CD8-positive, alpha-beta memory T cell (primary cell): ENCODE results near the gene HMGN4. TPM values are rescaled to one million over a fixed set of nuclear protein-coding genes. Genes with fewer than 3 reads are reported as not detected.

Experiments used
- CTCF ChIA-PET: fragments of 350-600 bp; sonication (Branson Sonifier 250); formaldehyde crosslinking; loops from one replicate; lab custom pipeline; 2021; ENCODE audit warnings: antibody characterized with exemption; lab: Charles Lee
- POLR2A ChIA-PET: fragments of 350-600 bp; sonication (Branson Sonifier 250); formaldehyde crosslinking; loops from one replicate; lab custom pipeline; 2021; ENCODE audit warnings: antibody characterized with exemption; lab: Charles Lee
- DNase-seq, 5 donors: peaks; one replicate each; pipeline versions ENCODE4 v3.0.0 to v3.0.0-alpha.2; 2020 to 2022; ENCODE audit warnings: mixed read lengths in 1 of 5
- H3K27ac ChIP-seq: one replicate; pipeline ENCODE4 v1.7.0; 2013; ENCODE audit warnings: low read depth, mild to moderate bottlenecking, low read length, moderate library complexity
- H3K27me3 ChIP-seq: 2 replicates; pipeline ENCODE4 v1.7.0; 2013; ENCODE audit warnings: low read length, mild to moderate bottlenecking; ENCODE audit not compliant: insufficient read depth, poor library complexity, severe bottlenecking
- H3K36me3 ChIP-seq: 2 replicates; pipeline ENCODE4 v1.7.0; 2013; ENCODE audit warnings: mild to moderate bottlenecking, low read length, moderate library complexity; ENCODE audit not compliant: insufficient read depth
- H3K4me1 ChIP-seq: 2 replicates; pipeline ENCODE4 v1.7.0; 2013; ENCODE audit warnings: mild to moderate bottlenecking, low read length, moderate library complexity; ENCODE audit not compliant: insufficient read depth
- H3K4me3 ChIP-seq: 2 replicates; pipeline ENCODE4 v1.7.0; 2013; ENCODE audit warnings: mild to moderate bottlenecking, low read length
- H3K9me3 ChIP-seq: 2 replicates; pipeline ENCODE4 v1.7.0; 2013; ENCODE audit warnings: mild to moderate bottlenecking, low read length
- H3K27ac Mint-ChIP-seq, 8 donors: one replicate each; pipeline ENCODE4 v1.8.0; 2020 to 2021; ENCODE audit warnings: mixed read lengths in 8 of 8, mild to moderate bottlenecking in 6 of 8, inconsistent platforms in 3 of 8, moderate library complexity in 3 of 8
- H3K27me3 Mint-ChIP-seq, 2 donors: one replicate each; pipeline ENCODE4 v1.8.0; 2020 to 2021; ENCODE audit warnings: mixed read lengths in 2 of 2, mild to moderate bottlenecking in 1 of 2, moderate library complexity in 1 of 2
- H3K36me3 Mint-ChIP-seq, 3 donors: one replicate each; pipeline ENCODE4 v1.8.0; 2020 to 2021; ENCODE audit warnings: mixed read lengths in 3 of 3, inconsistent platforms in 1 of 3, mild to moderate bottlenecking in 1 of 3
- H3K4me1 Mint-ChIP-seq, 3 donors: one replicate each; pipeline ENCODE4 v1.8.0; 2020 to 2021; ENCODE audit warnings: mixed read lengths in 3 of 3, inconsistent platforms in 1 of 3, mild to moderate bottlenecking in 1 of 3
- H3K4me3 Mint-ChIP-seq, 7 donors: one replicate each; pipeline ENCODE4 v1.8.0; 2020 to 2021; ENCODE audit warnings: mixed read lengths in 7 of 7, mild to moderate bottlenecking in 6 of 7, moderate library complexity in 4 of 7, inconsistent platforms in 2 of 7
- H3K9me3 Mint-ChIP-seq, 5 donors: one replicate each; pipeline ENCODE4 v1.8.0; 2020 to 2022; ENCODE audit warnings: mixed read lengths in 5 of 5, mild to moderate bottlenecking in 3 of 5, moderate library complexity in 2 of 5, inconsistent platforms in 1 of 5
- polyA plus RNA-seq: library from polyadenylated mRNA; unstranded; fragments of 300-500 nt; fragmentation: Illumina TruSeq; gene quantifications from one replicate; pipeline ENCODE4 v1.2.3, GENCODE V29; 2021
- total RNA-seq, 2 experiments: library from RNA; stranded (reverse); gene quantifications; one replicate each; pipeline ENCODE4 v1.2.3, GENCODE V29; 2021

The HMGN4 gene
- total and polyA plus RNA-seq, 3 experiments from 2014 or later, result 90.0 to 166 (median 91.4) TPM

DNA sequence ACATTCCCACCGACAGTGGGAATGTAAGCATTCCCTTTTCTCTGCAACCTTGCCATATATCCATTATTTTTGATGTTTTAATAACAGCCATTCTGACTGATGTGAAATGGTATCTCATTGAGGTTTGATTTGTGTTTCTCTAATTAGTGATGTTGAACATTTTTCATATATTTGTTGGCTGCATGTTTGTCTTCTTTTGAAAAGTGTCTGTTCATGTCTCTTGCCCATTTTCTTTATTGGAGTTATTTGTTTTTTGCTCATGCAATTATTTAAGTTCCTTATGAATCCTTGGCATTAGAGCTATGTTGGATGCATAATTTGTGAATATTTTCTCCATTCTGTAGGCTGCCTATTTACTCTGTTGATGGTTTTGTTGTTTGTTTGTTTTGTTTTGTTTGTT, 40.6 kb downstream of the HMGN4 start:
- H3K27me3 ChIP-seq, result no peaks in the 10 kb centered on the region
- H3K27ac ChIP-seq, result no peak overlapping the region
- H3K4me3 Mint-ChIP-seq, result peak overlapping the region in 3 of 7 donors; percentile 1 to 93 (median 63)
- DNase-seq, result no peak
- peaks cover 4% of the 10 kb centered on the region for H3K9me3 ChIP-seq
- peaks cover 13 to 23% (median 14%) of the 10 kb centered on the region in 3 donors for H3K4me1 Mint-ChIP-seq
- peaks cover 0 to 5% (median 0%) of the 10 kb centered on the region in 3 donors for H3K36me3 Mint-ChIP-seq
- H3K4me1 ChIP-seq, result peaks cover 8% of the 10 kb centered on the region
- H3K27me3 Mint-ChIP-seq, result peaks cover 7 to 8% of the 10 kb centered on the region in 2 donors
- H3K36me3 ChIP-seq, result no peaks in the 10 kb centered on the region
- POLR2A ChIA-PET, result no interaction called here
- H3K27ac Mint-ChIP-seq, result peak overlapping the region in 1 of 8 donors; percentile 71
- H3K9me3 Mint-ChIP-seq, result peaks cover 0 to 16% (median 11%) of the 10 kb centered on the region in 5 donors
- CTCF ChIA-PET, result interaction anchor here (0.8 to 10.4 kb wide), 2 partner anchors 15 kb away, joined by 3 to 81 read pairs; no protein-coding TSS in a partner anchor
- no peak overlapping the region for H3K4me3 ChIP-seq

DNA sequence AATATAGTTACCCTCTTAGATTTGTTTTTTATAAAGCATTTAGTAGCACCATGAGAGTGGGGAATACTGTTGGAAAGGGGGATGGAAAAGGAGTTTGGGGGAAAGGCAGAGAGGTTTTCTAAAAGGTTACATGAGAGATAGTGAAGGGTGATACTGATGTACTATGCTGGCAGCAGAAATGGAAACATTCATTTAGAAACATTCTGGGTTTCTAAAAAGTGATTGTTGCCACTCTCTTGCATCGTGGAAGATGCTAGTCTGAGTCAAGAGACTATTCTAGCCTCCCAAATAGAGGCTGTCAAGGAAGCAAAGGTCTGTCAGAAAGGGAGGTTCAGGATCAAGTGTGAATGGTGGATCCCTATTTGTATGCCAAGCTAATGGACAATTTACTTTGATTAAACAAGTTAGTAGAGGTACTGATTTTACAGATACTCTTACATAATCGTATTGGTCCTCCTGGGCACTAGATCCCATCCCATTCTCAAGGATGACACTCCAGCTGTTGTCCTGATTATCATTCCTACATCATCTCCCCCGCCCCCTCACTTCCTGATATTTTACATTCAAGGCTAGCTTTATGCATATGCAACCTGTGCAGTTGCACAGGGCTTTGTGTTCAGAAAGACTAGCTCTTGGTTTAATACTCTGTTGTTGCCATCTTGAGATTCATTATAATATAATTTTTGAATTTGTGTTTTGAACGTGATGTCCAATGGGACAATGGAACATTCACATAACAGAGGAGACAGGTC, 43.2 kb downstream of the HMGN4 start:
- Mint-ChIP-seq H3K9me3 (peaks cover 0 to 16% (median 11%) of the 10 kb centered on the region in 5 donors), H3K4me1 (peaks cover 13 to 21% (median 13%) of the 10 kb centered on the region in 3 donors), H3K4me3 (no peak overlapping the region), H3K36me3 (peaks cover 0 to 5% (median 0%) of the 10 kb centered on the region in 3 donors), H3K27ac (no peak overlapping the region), H3K27me3 (peaks cover 15 to 26% of the 10 kb centered on the region in 2 donors)
- no peak overlapping the region for H3K27ac ChIP-seq
- H3K4me3 ChIP-seq, result no peak overlapping the region
- peaks cover 8% of the 10 kb centered on the region for H3K4me1 ChIP-seq
- CTCF ChIA-PET, result interaction anchor here (0.7 to 10.4 kb wide), 3 partner anchors 12 to 295 kb away, joined by 3 to 81 read pairs (median 9); no protein-coding TSS in a partner anchor
- no peak for DNase-seq
- peaks cover 4% of the 10 kb centered on the region for H3K27me3 ChIP-seq
- no peaks in the 10 kb centered on the region for H3K36me3 ChIP-seq
- POLR2A ChIA-PET, result no interaction called here
- H3K9me3 ChIP-seq, result peaks cover 4% of the 10 kb centered on the region

DNA sequence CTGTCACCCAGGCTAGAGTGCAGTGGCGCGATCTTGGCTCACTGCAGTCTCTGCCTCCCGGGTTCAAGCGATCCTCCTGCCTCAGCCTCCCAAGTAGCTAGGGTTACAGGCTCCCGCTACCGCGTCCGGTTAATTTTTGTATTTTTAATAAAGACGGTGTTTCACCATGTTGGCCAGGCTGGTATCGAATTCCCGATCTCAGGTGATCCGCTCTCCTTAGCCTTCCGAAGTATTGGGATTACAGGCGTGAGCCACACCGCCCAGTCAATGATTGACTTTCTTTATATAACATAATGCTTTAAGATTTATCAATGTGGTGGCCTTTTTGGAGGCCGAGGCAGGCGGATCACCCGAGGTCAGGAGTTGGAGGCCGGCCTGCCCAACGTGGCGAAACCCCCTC, 50.8 kb downstream of the HMGN4 start:
- peaks cover 11 to 60% of the 10 kb centered on the region in 2 donors for H3K27me3 Mint-ChIP-seq
- H3K4me1 ChIP-seq, result no peaks in the 10 kb centered on the region
- no peaks in the 10 kb centered on the region for H3K36me3 Mint-ChIP-seq
- H3K4me1 Mint-ChIP-seq, result no peaks in the 10 kb centered on the region
- no peaks in the 10 kb centered on the region for H3K9me3 Mint-ChIP-seq
- H3K27ac ChIP-seq, result no peak overlapping the region
- DNase-seq, result no peak
- ChIA-PET CTCF (interaction anchor here (1.1 to 8.3 kb wide), 2 partner anchors 17 to 19 kb away, joined by 4 to 97 read pairs; no protein-coding TSS in a partner anchor), POLR2A (interaction anchor here (0.7 kb wide), 1 partner anchor 69 kb away, joined by 3 read pairs; no protein-coding TSS in a partner anchor)
- H3K27me3 ChIP-seq, result peaks cover 4% of the 10 kb centered on the region
- H3K9me3 ChIP-seq, result no peaks in the 10 kb centered on the region
- H3K4me3 Mint-ChIP-seq, result no peak overlapping the region
- no peak overlapping the region for H3K4me3 ChIP-seq
- no peak overlapping the region for H3K27ac Mint-ChIP-seq
- no peaks in the 10 kb centered on the region for H3K36me3 ChIP-seq

DNA sequence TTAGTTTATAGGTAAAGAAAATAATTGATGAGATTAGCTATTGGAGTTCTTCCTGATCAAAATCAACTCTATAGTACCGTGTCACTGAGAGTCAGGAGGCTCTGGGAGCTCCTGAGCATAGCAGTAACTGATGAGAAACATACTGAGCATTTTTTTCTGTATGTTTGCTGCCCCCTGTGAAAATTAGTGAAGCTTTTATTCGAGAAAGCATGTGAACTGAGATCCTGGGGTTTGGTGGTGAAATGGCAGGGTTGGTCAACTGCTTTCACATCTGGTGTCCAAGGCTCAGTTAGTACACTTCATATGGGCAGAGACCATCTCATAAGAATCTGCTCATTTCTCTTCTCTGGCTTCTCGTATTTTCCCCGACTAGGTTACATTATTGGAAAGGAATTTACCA, 54.5 kb downstream of the HMGN4 start:
- ChIA-PET POLR2A (interaction anchor here (0.5 to 0.7 kb wide), 2 partner anchors 16 to 388 kb away, joined by 3 read pairs; a partner anchor contains a TSS), CTCF (interaction anchor here (1.1 to 8.3 kb wide), 4 partner anchors 11 to 252 kb away, joined by 3 to 97 read pairs (median 64); no protein-coding TSS in a partner anchor)
- Mint-ChIP-seq H3K9me3 (no peaks in the 10 kb centered on the region), H3K27ac (no peak overlapping the region), H3K27me3 (peaks cover 4 to 51% of the 10 kb centered on the region in 2 donors), H3K4me3 (no peak overlapping the region), H3K4me1 (peaks cover 0 to 2% (median 0%) of the 10 kb centered on the region in 3 donors), H3K36me3 (no peaks in the 10 kb centered on the region)
- Histone ChIP-seq H3K9me3 (no peaks in the 10 kb centered on the region), H3K27me3 (peaks cover 5% of the 10 kb centered on the region), H3K27ac (no peak overlapping the region), H3K4me3 (no peak overlapping the region), H3K36me3 (no peaks in the 10 kb centered on the region), H3K4me1 (peaks cover 9% of the 10 kb centered on the region)
- DNase-seq, result no peak

DNA sequence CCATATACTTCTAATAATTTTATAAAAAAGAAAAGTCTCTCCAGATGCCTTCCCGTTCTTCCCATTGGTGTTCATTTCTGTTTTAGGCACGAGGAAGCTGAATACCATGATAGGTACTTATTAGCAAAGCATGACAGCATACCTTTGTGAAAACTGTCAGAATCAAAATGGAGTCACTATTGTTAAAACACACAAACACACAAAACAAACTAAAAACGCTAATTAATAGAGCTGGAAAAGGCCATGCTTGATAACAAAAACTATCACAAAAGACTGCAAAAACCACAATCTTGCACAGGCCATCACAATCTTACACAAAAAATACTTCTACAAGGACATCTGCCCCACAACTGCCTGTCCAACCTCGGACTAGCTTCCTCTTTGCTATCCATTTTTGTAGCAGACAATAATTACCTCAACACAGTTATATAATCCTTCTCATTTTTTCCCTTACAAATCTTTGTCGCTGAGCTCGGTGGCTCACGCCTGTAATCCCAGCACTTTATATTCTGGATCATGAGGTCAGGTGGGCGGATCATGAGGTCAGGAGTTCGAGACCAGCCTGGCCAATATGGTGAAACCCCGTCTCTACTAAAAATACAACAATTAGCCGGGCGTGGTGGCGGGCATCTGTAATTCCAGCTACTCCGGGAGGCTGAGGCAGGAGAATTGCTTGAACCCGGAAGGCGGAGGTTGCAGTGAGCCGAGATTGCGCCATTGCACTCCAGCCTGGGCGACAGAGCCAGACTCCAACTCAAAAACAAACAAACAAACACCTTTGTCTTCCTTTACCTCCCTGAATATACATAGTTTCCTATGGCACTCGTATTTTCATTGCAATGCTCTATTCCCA, 55.3 kb downstream of the HMGN4 start:
- DNase-seq, result no peak
- no peaks in the 10 kb centered on the region for H3K9me3 Mint-ChIP-seq

DNA sequence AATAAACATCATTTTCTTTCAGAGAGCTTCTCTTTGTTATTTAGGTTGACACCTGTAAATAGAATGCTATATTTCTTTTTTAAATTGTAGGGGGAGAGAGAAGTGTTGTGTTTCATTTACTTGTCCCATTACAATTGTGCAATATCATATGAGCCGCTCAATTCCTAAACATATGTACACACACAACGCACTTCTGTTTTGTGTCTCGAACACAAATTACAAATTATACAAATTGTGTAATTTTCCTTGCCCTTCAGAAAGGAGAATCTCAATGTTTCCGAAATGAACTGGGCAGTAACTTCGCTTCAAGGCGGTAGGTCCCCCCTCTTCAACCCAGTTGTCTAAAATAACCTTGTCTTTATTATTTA, 55.9 kb downstream of the HMGN4 start:
- no peak overlapping the region for H3K4me3 Mint-ChIP-seq
- POLR2A ChIA-PET, result no interaction called here
- Histone ChIP-seq H3K9me3 (no peaks in the 10 kb centered on the region), H3K27ac (no peak overlapping the region), H3K36me3 (peaks cover 11% of the 10 kb centered on the region), H3K4me1 (peaks cover 21% of the 10 kb centered on the region), H3K27me3 (peaks cover 5% of the 10 kb centered on the region), H3K4me3 (no peak overlapping the region)
- H3K9me3 Mint-ChIP-seq, result no peaks in the 10 kb centered on the region
- peaks cover 0 to 13% (median 4%) of the 10 kb centered on the region in 3 donors for H3K36me3 Mint-ChIP-seq
- peaks cover 4 to 51% of the 10 kb centered on the region in 2 donors for H3K27me3 Mint-ChIP-seq
- no peak for DNase-seq
- H3K4me1 Mint-ChIP-seq, result peaks cover under 1 to 12% (median under 1%) of the 10 kb centered on the region in 3 donors
- CTCF ChIA-PET, result interaction anchor here (1.7 to 8.3 kb wide), 5 partner anchors 13 to 260 kb away, joined by 4 to 97 read pairs (median 46); no protein-coding TSS in a partner anchor
- no peak overlapping the region for H3K27ac Mint-ChIP-seq

More for the DNA sequence above, 55.3 kb downstream of the HMGN4 start:
- Mint-ChIP-seq H3K27me3 (peaks cover 4 to 51% of the 10 kb centered on the region in 2 donors), H3K27ac (no peak overlapping the region), H3K36me3 (peaks cover 0 to 8% (median under 1%) of the 10 kb centered on the region in 3 donors), H3K4me1 (peaks cover 0 to 10% (median 0%) of the 10 kb centered on the region in 3 donors), H3K4me3 (no peak overlapping the region)
- CTCF ChIA-PET, result interaction anchor here (3.9 to 8.3 kb wide), 3 partner anchors 12 to 252 kb away, joined by 46 to 97 read pairs (median 81); no protein-coding TSS in a partner anchor
- no peak overlapping the region for H3K4me3 ChIP-seq
- H3K4me1 ChIP-seq, result peaks cover 18% of the 10 kb centered on the region
- no peaks in the 10 kb centered on the region for H3K9me3 ChIP-seq
- peaks cover 7% of the 10 kb centered on the region for H3K36me3 ChIP-seq
- POLR2A ChIA-PET, result no interaction called here
- H3K27ac ChIP-seq, result no peak overlapping the region
- H3K27me3 ChIP-seq, result peaks cover 5% of the 10 kb centered on the region

DNA sequence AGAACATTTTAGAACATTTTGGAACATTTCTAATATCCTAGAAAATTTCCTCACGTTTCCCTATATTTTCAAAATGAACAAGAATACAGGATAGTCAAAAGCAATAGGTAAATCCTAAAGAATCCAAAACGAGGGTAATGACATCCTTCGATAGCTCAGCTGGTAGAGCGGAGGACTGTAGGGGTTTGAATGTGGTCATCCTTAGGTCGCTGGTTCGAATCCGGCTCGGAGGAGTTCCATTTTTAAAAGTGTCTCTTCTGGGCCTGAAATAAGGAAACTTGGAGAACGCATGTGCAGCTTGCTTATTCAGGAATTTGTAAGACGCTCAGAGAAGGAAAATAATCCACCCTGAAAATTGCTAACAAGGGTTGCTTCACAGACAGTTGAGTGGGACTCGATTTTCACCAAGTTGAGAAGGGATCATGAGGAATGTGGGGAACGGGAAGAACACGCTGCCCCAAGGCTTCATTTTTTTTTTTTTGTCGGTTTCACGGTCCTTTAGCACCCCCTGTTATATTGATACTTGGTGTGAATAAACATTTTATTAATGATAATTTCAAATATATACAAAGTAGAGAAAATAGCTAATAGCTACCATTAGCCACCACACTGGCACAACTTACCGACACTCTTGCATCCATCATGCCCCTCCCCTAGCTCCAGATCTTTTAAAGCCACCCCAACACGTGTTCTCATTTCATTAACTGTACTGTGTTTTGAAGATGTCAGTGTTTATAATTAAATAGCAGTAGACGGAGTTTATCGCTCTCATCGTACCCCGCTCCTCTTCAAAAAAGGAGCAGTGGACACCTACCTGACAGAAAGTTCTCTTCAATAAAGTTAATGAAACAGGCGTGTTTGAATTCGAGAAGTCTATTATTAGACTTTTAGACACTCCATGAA, 56.8 kb downstream of the HMGN4 start:
- Histone ChIP-seq H3K27me3 (peaks cover 5% of the 10 kb centered on the region), H3K36me3 (peaks cover 19% of the 10 kb centered on the region), H3K9me3 (no peaks in the 10 kb centered on the region), H3K27ac (peak overlapping the region; percentile 90), H3K4me3 (peak overlapping the region; percentile 72), H3K4me1 (peaks cover 21% of the 10 kb centered on the region)
- Mint-ChIP-seq H3K27me3 (peaks cover 0 to 45% of the 10 kb centered on the region in 2 donors), H3K4me3 (peak overlapping the region in 3 of 7 donors; percentile 8 to 43 (median 24)), H3K4me1 (peaks cover 8 to 13% (median 9%) of the 10 kb centered on the region in 3 donors), H3K9me3 (no peaks in the 10 kb centered on the region), H3K27ac (no peak overlapping the region), H3K36me3 (peaks cover 0 to 22% (median 7%) of the 10 kb centered on the region in 3 donors)
- POLR2A ChIA-PET, result interaction anchor here (0.6 to 1.2 kb wide), 4 partner anchors 26 to 532 kb away, joined by 3 to 4 read pairs (median 3); a partner anchor contains a TSS
- CTCF ChIA-PET, result interaction anchor here (0.6 to 8.3 kb wide), 36 partner anchors 8 to 524 kb away, joined by 3 to 97 read pairs (median 4); partner anchors contain the start of genes BTN3A3, HMGN4 and ZNF322
- no peak for DNase-seq
